SK-N-SH (cell line): Measurements from ENCODE around the gene SLC30A2.

Experiments used
- EP300 ChIP-seq, 2 experiments: IDR thresholded peaks; 2 replicates each; pipeline versions ENCODE4 v1.4.0 to v1.6.1; 2012; ENCODE audit warnings: borderline replicate concordance in 1 of 2, low read depth in 1 of 2, low read length in 1 of 2
- EZH2phosphoT487 ChIP-seq: fragments of 200-600 bp; sonication (generic); IDR thresholded peaks from 2 replicates; pipeline ENCODE4 v1.6.1; 2017; ENCODE audit warnings: low read depth, mixed run types, mild to moderate bottlenecking, antibody characterized with exemption, moderate library complexity, borderline replicate concordance
- FOXJ3 ChIP-seq: sonication (generic); formaldehyde crosslinking; IDR thresholded peaks from 2 replicates; pipeline ENCODE4 v1.5.1; 2020; ENCODE audit warnings: mild to moderate bottlenecking, missing genetic modification reagents
- FOXM1 ChIP-seq: IDR thresholded peaks from 2 replicates; pipeline ENCODE4 v1.4.0; 2012; ENCODE audit warnings: low read depth, mild to moderate bottlenecking
- MEF2A ChIP-seq: IDR thresholded peaks from 2 replicates; pipeline ENCODE4 v1.4.0; 2012; ENCODE audit warnings: low read depth, borderline replicate concordance
- POLR2AphosphoS5 ChIP-seq: IDR thresholded peaks from 2 replicates; pipeline ENCODE4 v1.6.1; 2012; ENCODE audit warnings: low read depth, low read length
- RAD21 ChIP-seq: IDR thresholded peaks from 2 replicates; pipeline ENCODE4 v1.6.1; 2012; ENCODE audit warnings: mild to moderate bottlenecking, low read length
- RCOR1 ChIP-seq: fragments of 150-350 bp; IDR thresholded peaks from 2 replicates; pipeline ENCODE4 v1.6.1; 2017; ENCODE audit warnings: antibody characterized with exemption, low read length
- RFX5 ChIP-seq: IDR thresholded peaks from 2 replicates; pipeline ENCODE4 v1.6.1; 2012; ENCODE audit warnings: mild to moderate bottlenecking, improper control_type of control experiment, low read length
- TAF1 ChIP-seq: IDR thresholded peaks from 2 replicates; pipeline ENCODE4 v1.6.1; 2012; ENCODE audit warnings: low read depth, mild to moderate bottlenecking, low read length, moderate library complexity, borderline replicate concordance
- TF ChIP-seq, protein P1 (sequence below): IDR thresholded peaks from 2 replicates; pipeline ENCODE4 v1.6.1; 2012; ENCODE audit warnings: mild to moderate bottlenecking, low read depth, low read length, moderate library complexity
- TF ChIP-seq, protein P2 (sequence below): fragments of 200-600 bp; sonication (generic); IDR thresholded peaks from 2 replicates; pipeline ENCODE4 v1.6.1; 2017; ENCODE audit warnings: antibody characterized with exemption, mild to moderate bottlenecking, moderate library complexity
- TF ChIP-seq, protein P3 (sequence below): IDR thresholded peaks from 2 replicates; pipeline ENCODE4 v1.4.0; 2012; ENCODE audit warnings: low read depth
- TF ChIP-seq, protein P4 (sequence below): IDR thresholded peaks from 2 replicates; pipeline ENCODE4 v1.4.0; 2012; ENCODE audit warnings: low read depth, borderline replicate concordance

DNA sequence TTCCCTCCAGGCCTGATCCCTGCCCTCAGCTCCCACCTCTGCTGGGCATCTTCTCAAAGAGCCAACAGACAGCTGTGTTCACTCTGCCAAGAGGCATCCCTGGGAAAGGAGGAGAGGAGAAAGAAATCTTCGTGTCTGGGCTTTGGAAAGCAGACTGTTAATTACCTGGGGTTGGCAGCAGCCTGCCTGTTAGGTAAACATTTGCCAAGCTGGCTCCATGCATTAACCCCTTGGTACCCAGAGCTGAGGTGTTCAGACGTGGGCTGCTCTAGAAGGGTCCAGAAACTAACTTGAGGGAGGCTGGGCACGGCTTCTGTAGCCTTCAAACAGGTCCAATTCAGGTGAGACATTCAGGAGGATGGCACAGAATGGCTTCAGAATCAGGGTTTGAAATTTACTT is 33.1 kb downstream of the SLC30A2 start:
- TF ChIP-seq, protein P1, sequence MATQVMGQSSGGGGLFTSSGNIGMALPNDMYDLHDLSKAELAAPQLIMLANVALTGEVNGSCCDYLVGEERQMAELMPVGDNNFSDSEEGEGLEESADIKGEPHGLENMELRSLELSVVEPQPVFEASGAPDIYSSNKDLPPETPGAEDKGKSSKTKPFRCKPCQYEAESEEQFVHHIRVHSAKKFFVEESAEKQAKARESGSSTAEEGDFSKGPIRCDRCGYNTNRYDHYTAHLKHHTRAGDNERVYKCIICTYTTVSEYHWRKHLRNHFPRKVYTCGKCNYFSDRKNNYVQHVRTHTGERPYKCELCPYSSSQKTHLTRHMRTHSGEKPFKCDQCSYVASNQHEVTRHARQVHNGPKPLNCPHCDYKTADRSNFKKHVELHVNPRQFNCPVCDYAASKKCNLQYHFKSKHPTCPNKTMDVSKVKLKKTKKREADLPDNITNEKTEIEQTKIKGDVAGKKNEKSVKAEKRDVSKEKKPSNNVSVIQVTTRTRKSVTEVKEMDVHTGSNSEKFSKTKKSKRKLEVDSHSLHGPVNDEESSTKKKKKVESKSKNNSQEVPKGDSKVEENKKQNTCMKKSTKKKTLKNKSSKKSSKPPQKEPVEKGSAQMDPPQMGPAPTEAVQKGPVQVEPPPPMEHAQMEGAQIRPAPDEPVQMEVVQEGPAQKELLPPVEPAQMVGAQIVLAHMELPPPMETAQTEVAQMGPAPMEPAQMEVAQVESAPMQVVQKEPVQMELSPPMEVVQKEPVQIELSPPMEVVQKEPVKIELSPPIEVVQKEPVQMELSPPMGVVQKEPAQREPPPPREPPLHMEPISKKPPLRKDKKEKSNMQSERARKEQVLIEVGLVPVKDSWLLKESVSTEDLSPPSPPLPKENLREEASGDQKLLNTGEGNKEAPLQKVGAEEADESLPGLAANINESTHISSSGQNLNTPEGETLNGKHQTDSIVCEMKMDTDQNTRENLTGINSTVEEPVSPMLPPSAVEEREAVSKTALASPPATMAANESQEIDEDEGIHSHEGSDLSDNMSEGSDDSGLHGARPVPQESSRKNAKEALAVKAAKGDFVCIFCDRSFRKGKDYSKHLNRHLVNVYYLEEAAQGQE, result no peak
- TF ChIP-seq, protein P2, sequence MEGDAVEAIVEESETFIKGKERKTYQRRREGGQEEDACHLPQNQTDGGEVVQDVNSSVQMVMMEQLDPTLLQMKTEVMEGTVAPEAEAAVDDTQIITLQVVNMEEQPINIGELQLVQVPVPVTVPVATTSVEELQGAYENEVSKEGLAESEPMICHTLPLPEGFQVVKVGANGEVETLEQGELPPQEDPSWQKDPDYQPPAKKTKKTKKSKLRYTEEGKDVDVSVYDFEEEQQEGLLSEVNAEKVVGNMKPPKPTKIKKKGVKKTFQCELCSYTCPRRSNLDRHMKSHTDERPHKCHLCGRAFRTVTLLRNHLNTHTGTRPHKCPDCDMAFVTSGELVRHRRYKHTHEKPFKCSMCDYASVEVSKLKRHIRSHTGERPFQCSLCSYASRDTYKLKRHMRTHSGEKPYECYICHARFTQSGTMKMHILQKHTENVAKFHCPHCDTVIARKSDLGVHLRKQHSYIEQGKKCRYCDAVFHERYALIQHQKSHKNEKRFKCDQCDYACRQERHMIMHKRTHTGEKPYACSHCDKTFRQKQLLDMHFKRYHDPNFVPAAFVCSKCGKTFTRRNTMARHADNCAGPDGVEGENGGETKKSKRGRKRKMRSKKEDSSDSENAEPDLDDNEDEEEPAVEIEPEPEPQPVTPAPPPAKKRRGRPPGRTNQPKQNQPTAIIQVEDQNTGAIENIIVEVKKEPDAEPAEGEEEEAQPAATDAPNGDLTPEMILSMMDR, result no peak
- TF ChIP-seq FOXJ3, result no peak
- no peak for TF ChIP-seq EP300 (IDR thresholded peaks at IDR 0.05; ENCODE audit: borderline replicate concordance in 1 of 2, low read depth in 1 of 2, low read length in 1 of 2)
- no peak for TF ChIP-seq TAF1
- TF ChIP-seq RCOR1, result no peak
- TF ChIP-seq FOXM1, result no peak
- TF ChIP-seq POLR2AphosphoS5, result no peak
- no peak for TF ChIP-seq EZH2phosphoT487
- no peak for TF ChIP-seq RFX5
- no peak for TF ChIP-seq MEF2A
- TF ChIP-seq, protein P3, sequence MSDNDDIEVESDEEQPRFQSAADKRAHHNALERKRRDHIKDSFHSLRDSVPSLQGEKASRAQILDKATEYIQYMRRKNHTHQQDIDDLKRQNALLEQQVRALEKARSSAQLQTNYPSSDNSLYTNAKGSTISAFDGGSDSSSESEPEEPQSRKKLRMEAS, result no peak
- TF ChIP-seq RAD21, result no peak
- TF ChIP-seq, protein P4, sequence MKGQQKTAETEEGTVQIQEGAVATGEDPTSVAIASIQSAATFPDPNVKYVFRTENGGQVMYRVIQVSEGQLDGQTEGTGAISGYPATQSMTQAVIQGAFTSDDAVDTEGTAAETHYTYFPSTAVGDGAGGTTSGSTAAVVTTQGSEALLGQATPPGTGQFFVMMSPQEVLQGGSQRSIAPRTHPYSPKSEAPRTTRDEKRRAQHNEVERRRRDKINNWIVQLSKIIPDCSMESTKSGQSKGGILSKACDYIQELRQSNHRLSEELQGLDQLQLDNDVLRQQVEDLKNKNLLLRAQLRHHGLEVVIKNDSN, result no peak
